Spleen (tissue), 7 donors: ENCODE measurements around the gene ARHGAP27.

Experiments
- POLR2A ChIP-seq, 3 donors: fragments of 450-650 bp; IDR thresholded peaks; one replicate each; pipeline ENCODE4 v1.5.1; 2017; ENCODE audit warnings: antibody characterized with exemption in 3 of 3, mild to moderate bottlenecking in 1 of 3
- POLR2AphosphoS5 ChIP-seq, 3 donors: sonication (generic); formaldehyde crosslinking; IDR thresholded peaks; one replicate each; pipeline ENCODE4 v1.5.1; 2017; ENCODE audit warnings: antibody characterized with exemption in 3 of 3
- TF ChIP-seq, protein P1 (sequence below), 11 experiments: fragments of 200-600 bp in 7 of 11; fragments of 450-650 bp in 4 of 11; sonication (generic) in 4 of 11; IDR thresholded peaks in 8 of 11; conservative IDR thresholded peaks in 3 of 11; 1 replicate in 7 of 11; 2 replicates in 4 of 11; pipeline versions ENCODE4 v1.4.0 to v1.8.0; 2016 to 2021; ENCODE audit warnings: antibody characterized with exemption in 11 of 11, inconsistent platforms in 4 of 11, mild to moderate bottlenecking in 1 of 11
- donor health status: DM: no; HTN: no; CAD: no; lungs with moderate emphysema.
- donor health status: DM: no; HTN: no; CAD: no.
- donor health status: DM: no; HTN: no; CAD: no.

- no peak for TF ChIP-seq POLR2A (IDR thresholded peaks at IDR 0.05)
- TF ChIP-seq, protein P1, sequence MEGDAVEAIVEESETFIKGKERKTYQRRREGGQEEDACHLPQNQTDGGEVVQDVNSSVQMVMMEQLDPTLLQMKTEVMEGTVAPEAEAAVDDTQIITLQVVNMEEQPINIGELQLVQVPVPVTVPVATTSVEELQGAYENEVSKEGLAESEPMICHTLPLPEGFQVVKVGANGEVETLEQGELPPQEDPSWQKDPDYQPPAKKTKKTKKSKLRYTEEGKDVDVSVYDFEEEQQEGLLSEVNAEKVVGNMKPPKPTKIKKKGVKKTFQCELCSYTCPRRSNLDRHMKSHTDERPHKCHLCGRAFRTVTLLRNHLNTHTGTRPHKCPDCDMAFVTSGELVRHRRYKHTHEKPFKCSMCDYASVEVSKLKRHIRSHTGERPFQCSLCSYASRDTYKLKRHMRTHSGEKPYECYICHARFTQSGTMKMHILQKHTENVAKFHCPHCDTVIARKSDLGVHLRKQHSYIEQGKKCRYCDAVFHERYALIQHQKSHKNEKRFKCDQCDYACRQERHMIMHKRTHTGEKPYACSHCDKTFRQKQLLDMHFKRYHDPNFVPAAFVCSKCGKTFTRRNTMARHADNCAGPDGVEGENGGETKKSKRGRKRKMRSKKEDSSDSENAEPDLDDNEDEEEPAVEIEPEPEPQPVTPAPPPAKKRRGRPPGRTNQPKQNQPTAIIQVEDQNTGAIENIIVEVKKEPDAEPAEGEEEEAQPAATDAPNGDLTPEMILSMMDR (IDR thresholded peaks at IDR 0.05 in 8 of 11, conservative IDR thresholded peaks at IDR 0.05 in 3 of 11): no peak
- no peak for TF ChIP-seq POLR2AphosphoS5 (IDR thresholded peaks at IDR 0.05)
Observed at GRCh38 chr17:45391918-45392317, 40.8 kb downstream of the ARHGAP27 start.
